ENCODE measurements around the gene NAXD. TPM values are rescaled to one million over a fixed set of nuclear protein-coding genes. Genes with fewer than 3 reads are reported as not detected.
A peak's percentile ranks its signal among the peaks of the same experiment; 100 is the strongest.

NAXD gene
- total RNA-seq, 1 donor from 2014 or later = 28.7 TPM

DNA sequence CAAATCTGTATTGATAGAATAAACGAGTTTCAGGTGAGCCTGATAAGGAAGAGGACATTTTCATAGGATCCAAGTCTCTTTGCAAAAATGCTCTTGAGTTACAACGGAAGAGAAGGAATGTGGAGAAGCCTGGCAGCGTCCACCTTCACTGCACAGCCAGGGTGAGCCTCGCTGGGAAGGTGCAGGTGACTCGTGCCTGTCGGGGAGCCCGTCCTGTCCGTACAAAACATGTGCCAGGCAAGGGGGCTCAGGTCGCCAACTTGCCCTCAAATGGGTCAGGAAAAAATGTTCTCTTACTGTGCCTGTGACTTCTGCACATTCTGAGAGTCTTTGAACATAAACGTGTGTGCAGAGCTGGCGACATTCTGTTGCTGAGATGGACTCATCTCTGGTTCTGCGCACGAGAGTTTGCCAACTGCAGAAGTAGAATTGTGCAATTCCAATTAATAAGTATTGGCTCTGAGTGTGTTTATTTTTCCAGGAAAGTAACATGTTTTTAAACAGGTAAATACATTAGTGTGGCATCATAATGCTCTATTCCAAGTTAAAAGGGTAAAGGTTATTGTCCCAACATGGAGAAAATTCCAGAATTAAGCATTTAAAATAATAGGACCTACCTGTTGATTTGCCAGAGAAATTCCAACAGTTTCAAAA lies 28.6 kb downstream of the NAXD start:
- peaks cover 35% of the 10 kb centered on the region for H3K36me3 Mint-ChIP-seq (ENCODE audit: low read depth, unreplicated experiment)
- no peak overlapping the region for H3K4me3 Mint-ChIP-seq (ENCODE audit: unreplicated experiment)
- H3K4me1 Mint-ChIP-seq (ENCODE audit: unreplicated experiment) = peaks cover 12% of the 10 kb centered on the region
- peaks cover 14% of the 10 kb centered on the region for H3K27me3 Mint-ChIP-seq (ENCODE audit: unreplicated experiment)
- no peaks in the 10 kb centered on the region for H3K9me3 Mint-ChIP-seq (ENCODE audit: unreplicated experiment)
- H3K27ac Mint-ChIP-seq (ENCODE audit: unreplicated experiment) = no peak overlapping the region
- DNase-seq (ENCODE audit: low spot score) = no peak
- TF ChIP-seq, protein P1, sequence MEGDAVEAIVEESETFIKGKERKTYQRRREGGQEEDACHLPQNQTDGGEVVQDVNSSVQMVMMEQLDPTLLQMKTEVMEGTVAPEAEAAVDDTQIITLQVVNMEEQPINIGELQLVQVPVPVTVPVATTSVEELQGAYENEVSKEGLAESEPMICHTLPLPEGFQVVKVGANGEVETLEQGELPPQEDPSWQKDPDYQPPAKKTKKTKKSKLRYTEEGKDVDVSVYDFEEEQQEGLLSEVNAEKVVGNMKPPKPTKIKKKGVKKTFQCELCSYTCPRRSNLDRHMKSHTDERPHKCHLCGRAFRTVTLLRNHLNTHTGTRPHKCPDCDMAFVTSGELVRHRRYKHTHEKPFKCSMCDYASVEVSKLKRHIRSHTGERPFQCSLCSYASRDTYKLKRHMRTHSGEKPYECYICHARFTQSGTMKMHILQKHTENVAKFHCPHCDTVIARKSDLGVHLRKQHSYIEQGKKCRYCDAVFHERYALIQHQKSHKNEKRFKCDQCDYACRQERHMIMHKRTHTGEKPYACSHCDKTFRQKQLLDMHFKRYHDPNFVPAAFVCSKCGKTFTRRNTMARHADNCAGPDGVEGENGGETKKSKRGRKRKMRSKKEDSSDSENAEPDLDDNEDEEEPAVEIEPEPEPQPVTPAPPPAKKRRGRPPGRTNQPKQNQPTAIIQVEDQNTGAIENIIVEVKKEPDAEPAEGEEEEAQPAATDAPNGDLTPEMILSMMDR (IDR thresholded peaks at IDR 0.05; ENCODE audit: unreplicated experiment) = no peak

DNA sequence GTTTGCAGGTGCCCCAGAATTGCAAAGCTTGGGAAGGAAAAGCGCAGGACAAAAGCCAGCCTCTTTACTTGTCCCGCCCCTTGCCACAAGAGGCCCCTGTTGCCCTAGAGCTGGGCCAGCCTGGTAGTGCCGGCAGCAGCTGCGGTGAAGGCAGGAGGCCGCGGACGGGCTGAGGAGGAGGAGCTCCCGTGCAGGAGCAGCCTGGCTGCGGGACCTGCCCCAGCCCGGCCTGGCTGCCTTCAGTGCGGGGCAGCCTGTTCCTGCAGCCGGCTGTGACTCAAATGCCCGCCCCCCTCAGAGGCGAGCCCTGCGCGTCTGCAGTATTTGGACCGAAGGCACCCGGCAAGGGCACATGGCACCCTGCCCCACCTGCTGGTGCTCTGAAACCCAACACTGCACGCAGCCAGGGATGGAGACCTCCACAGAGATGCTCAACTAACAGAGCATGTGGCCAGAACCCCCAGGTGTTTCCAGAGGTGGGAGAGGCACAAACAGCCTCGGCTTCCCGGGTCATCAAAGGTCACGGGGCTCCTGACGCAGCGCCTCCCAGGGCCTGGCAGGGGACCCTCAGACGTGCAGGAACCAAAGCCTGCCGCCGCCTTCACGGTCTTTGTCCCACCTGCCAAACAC lies 29.7 kb downstream of the NAXD start:
- DNase-seq (ENCODE audit: low spot score) = peak; percentile 70
- no peak overlapping the region for H3K4me3 Mint-ChIP-seq (ENCODE audit: unreplicated experiment)

DNA sequence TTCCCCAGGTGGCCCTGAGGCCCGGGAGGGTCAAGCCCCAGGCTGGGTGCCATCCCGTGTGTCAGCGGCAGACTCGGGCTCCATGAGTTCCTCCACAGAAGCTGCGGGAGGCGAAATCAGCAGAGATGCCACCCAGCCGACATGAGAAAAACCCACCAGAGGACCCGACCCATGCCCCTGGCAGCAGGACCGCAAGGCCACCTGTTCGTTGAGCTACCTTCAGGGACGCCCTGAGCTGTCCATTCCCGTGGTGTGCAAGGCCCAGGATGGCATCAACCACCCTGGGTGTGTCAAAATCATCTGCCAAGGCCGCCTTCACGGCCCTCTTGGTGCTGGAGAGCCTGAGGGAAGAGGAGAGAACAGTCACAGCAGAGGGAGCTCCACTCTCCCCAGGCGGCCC lies 30.4 kb downstream of the NAXD start:
- H3K4me1 Mint-ChIP-seq (ENCODE audit: unreplicated experiment) = no peaks in the 10 kb centered on the region
- H3K36me3 Mint-ChIP-seq (ENCODE audit: low read depth, unreplicated experiment) = peaks cover 23% of the 10 kb centered on the region

More for the DNA sequence above, 29.7 kb downstream of the NAXD start:
- H3K9me3 Mint-ChIP-seq (ENCODE audit: unreplicated experiment) = no peaks in the 10 kb centered on the region
- H3K27ac Mint-ChIP-seq (ENCODE audit: unreplicated experiment) = no peak overlapping the region
- H3K4me1 Mint-ChIP-seq (ENCODE audit: unreplicated experiment) = peaks cover 5% of the 10 kb centered on the region
- H3K36me3 Mint-ChIP-seq (ENCODE audit: low read depth, unreplicated experiment) = peaks cover 30% of the 10 kb centered on the region
- peaks cover 17% of the 10 kb centered on the region for H3K27me3 Mint-ChIP-seq (ENCODE audit: unreplicated experiment)
- TF ChIP-seq, protein P1 (IDR thresholded peaks at IDR 0.05; ENCODE audit: unreplicated experiment) = no peak

DNA sequence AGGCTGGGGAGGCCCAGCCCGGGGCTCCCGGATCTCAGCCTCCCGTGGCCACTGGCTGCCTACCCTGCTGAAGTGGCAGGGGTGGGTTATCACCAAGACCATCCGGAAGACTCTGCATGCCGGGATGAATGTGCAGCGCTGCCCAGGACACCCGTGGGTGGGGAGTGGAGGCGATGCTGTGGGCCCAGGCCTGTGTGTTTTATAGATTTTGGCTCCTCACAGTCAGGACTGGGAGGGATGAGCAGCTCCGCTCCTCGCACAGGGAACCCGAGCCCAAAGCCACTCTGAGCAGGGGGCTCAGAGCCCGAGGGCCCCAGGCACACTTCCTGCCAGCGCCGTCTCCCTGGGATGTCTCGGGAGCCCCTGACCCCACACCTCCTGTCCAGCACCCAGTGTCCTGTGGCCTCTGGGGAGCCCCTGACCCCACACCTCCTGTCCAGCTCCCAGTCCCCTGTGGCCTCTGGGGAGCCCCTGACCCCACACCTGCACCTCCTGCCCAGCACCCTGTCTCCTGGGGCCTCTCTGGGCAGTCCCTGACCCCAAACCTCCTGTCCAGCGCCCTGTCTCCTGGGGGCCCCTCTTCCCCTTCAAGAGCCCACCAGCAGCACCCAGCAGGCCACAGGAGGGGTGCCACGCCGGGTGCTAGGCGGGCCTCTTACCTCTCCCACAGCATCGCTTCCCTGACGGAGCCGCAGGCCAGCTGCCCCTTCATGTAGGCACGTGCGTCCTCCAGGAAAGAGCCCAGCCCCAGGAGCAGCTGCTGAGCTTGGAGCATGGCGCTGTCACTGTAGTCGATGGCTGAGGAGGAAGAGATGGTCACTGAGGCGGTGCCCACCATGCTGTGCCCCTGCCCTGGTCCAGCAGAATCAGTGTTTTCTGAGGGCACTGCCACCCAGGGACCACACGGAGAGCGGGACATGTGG lies 31.4 kb downstream of the NAXD start:
- no peak for DNase-seq (ENCODE audit: low spot score)
- H3K9me3 Mint-ChIP-seq (ENCODE audit: unreplicated experiment) = no peaks in the 10 kb centered on the region
- no peak overlapping the region for H3K27ac Mint-ChIP-seq (ENCODE audit: unreplicated experiment)
- peaks cover 16% of the 10 kb centered on the region for H3K27me3 Mint-ChIP-seq (ENCODE audit: unreplicated experiment)
- H3K4me3 Mint-ChIP-seq (ENCODE audit: unreplicated experiment) = peak overlapping the region; percentile 38
- H3K4me1 Mint-ChIP-seq (ENCODE audit: unreplicated experiment) = no peaks in the 10 kb centered on the region
- TF ChIP-seq, protein P1 (IDR thresholded peaks at IDR 0.05; ENCODE audit: unreplicated experiment) = no peak
- H3K36me3 Mint-ChIP-seq (ENCODE audit: low read depth, unreplicated experiment) = peaks cover 22% of the 10 kb centered on the region

More for the DNA sequence above, 30.4 kb downstream of the NAXD start:
- TF ChIP-seq, protein P1 (IDR thresholded peaks at IDR 0.05; ENCODE audit: unreplicated experiment) = no peak
- DNase-seq (ENCODE audit: low spot score) = no peak
- Mint-ChIP-seq H3K27ac (ENCODE audit: unreplicated experiment) (no peak overlapping the region), H3K9me3 (ENCODE audit: unreplicated experiment) (no peaks in the 10 kb centered on the region), H3K4me3 (ENCODE audit: unreplicated experiment) (no peak overlapping the region), H3K27me3 (ENCODE audit: unreplicated experiment) (peaks cover 14% of the 10 kb centered on the region)
